ENCODE data around the gene IL9R.
"Not testable (repeated sequence)": the region's sequence is repeated elsewhere in the genome, so short reads cannot be mapped to it uniquely, and the experiment has no call there.

Gene IL9R

GRCh38 chrX:155997436-155997835 lies at the start of gene IL9R:
IL9R (plus strand) TSS chrX:155997696; CDS start chrX:155997760, 64 bp downstream.
- DNase-seq: no peak

- no peak for DNase-seq
Observed at GRCh38 chrX:155949098-155949497, 48.4 kb upstream of the IL9R start.

- DNase-seq: no peak
Observed at GRCh38 chrX:155951237-155951789, 46.2 kb upstream of the IL9R start.

GRCh38 chrX:155953055-155953454 lies 44.4 kb upstream of the IL9R start:
- DNase-seq: no peak

GRCh38 chrX:155954793-155955192 lies 42.7 kb upstream of the IL9R start:
- no peak for DNase-seq

GRCh38 chrX:155956099-155956498 lies 41.4 kb upstream of the IL9R start:
- no peak for DNase-seq

GRCh38 chrX:155956649-155957048 lies 40.8 kb upstream of the IL9R start:
- no peak for DNase-seq

- DNase-seq: no peak
Observed at GRCh38 chrX:155957843-155958242, 39.7 kb upstream of the IL9R start.

GRCh38 chrX:155959018-155959587 lies 38.4 kb upstream of the IL9R start:
- DNase-seq: no peak

- no peak for DNase-seq
Observed at GRCh38 chrX:155962906-155963305, 34.6 kb upstream of the IL9R start.

GRCh38 chrX:155966876-155967275 lies 30.6 kb upstream of the IL9R start:
- DNase-seq: no peak

GRCh38 chrX:155967653-155968325 lies 29.7 kb upstream of the IL9R start:
- no peak for DNase-seq

- no peak for DNase-seq
Observed at GRCh38 chrX:155968326-155968661, 29.2 kb upstream of the IL9R start.

- no peak for DNase-seq
Observed at GRCh38 chrX:155968791-155969190, 28.7 kb upstream of the IL9R start.

- DNase-seq: not testable (repeated sequence)
Observed at GRCh38 chrX:155971658-155972057, 25.8 kb upstream of the IL9R start.

- DNase-seq: not testable (repeated sequence)
Observed at GRCh38 chrX:155972241-155972640, 25.3 kb upstream of the IL9R start.

- DNase-seq: no peak
Observed at GRCh38 chrX:155983326-155983725, 14.2 kb upstream of the IL9R start.

- DNase-seq: no peak
Observed at GRCh38 chrX:155985208-155985607, 12.3 kb upstream of the IL9R start.

GRCh38 chrX:155986995-155987394 lies 10.5 kb upstream of the IL9R start:
- not testable (repeated sequence) for DNase-seq

GRCh38 chrX:155988859-155989258 lies 8.6 kb upstream of the IL9R start:
- no peak for DNase-seq

- DNase-seq: no peak
Observed at GRCh38 chrX:155993421-155993820, 4.1 kb upstream of the IL9R start.

GRCh38 chrX:155995321-155995875 lies 2.1 kb upstream of the IL9R start:
- no peak for DNase-seq

- DNase-seq: no peak
Observed at GRCh38 chrX:155998116-155998515, 620 bp downstream of the IL9R start.

GRCh38 chrX:155998761-155999510 lies 1.4 kb downstream of the IL9R start:
- no peak for DNase-seq
